Adrenal gland (tissue), 12 donors: Measurements from ENCODE around the gene RTP4. TPM values are rescaled to one million over a fixed set of nuclear protein-coding genes. Genes with fewer than 3 reads are reported as not detected.

Experiments
- DNase-seq, 7 donors: peaks; one replicate each; pipeline ENCODE4 v3.0.0-alpha.2; 2019 to 2020
- H3K27ac ChIP-seq, 5 donors: fragments of 200-600 bp; sonication (generic) in 4 of 5; 1 replicate in 3 of 5; 2 replicates in 2 of 5; pipeline versions ENCODE4 v1.5.1 to v1.8.0; 2016 to 2020; ENCODE audit warnings: mild to moderate bottlenecking in 1 of 5
- H3K27me3 ChIP-seq: fragments of 200-600 bp; 2 replicates; pipeline ENCODE4 v1.8.0; 2021
- H3K36me3 ChIP-seq, 2 donors: fragments of 200-600 bp; replicated peaks in 1 of 2; 1 replicate in 1 of 2; 2 replicates in 1 of 2; pipeline versions ENCODE4 v1.5.1 to v1.8.0; 2018 to 2022
- H3K4me1 ChIP-seq, 2 donors: fragments of 200-600 bp; replicated peaks in 1 of 2; 1 replicate in 1 of 2; 2 replicates in 1 of 2; pipeline versions ENCODE4 v1.5.1 to v1.8.0; 2018 to 2021
- H3K4me3 ChIP-seq, 4 donors: fragments of 200-600 bp; sonication (generic) in 3 of 4; one replicate each; pipeline ENCODE4 v1.5.1; 2016 to 2018
- H3K9me3 ChIP-seq, 3 donors: fragments of 200-600 bp; sonication (generic) in 1 of 3; replicated peaks in 1 of 3; 1 replicate in 2 of 3; 2 replicates in 1 of 3; pipeline versions ENCODE4 v1.5.1 to v1.8.0; 2016 to 2021
- CTCF ChIP-seq, 6 experiments: fragments of 450-650 bp in 4 of 6; fragments of 200-600 bp in 2 of 6; sonication (generic) in 1 of 6; IDR thresholded peaks; 1 replicate in 5 of 6; 2 replicates in 1 of 6; pipeline versions ENCODE4 v1.5.1 to v1.8.0; 2016 to 2021; ENCODE audit warnings: antibody characterized with exemption in 6 of 6, mild to moderate bottlenecking in 2 of 6, moderate library complexity in 1 of 6
- POLR2A ChIP-seq, 2 donors: fragments of 450-650 bp; IDR thresholded peaks; one replicate each; pipeline ENCODE4 v1.6.1; 2017; ENCODE audit warnings: antibody characterized with exemption in 2 of 2, mild to moderate bottlenecking in 2 of 2, moderate library complexity in 1 of 2
- WGBS, 4 donors: extraction: QIAGEN DNeasy Blood & Tissue Kit in 2 of 4; methylation state at CpG; one replicate each; pipeline versions ENCODE4 v1.1.5 to v1.1.7; 2013 to 2017; 5-methylcytosine and 5-hydroxymethylcytosine counted together
- intact Hi-C, 2 donors: fragments of 100-400 bp; cut with DNase I; formaldehyde crosslinking; loops; one replicate each; pipeline versions ENCODE4 v1.14.1 to v1.15.0; 2022 to 2023
- polyA plus RNA-seq, 3 donors: library from polyadenylated mRNA; stranded (reverse); fragments of 200-250 nt in 2 of 3; fragments of 350-450 nt in 1 of 3; fragmentation: Illumina TruSeq in 1 of 3; extraction: RNeasy Lipid Tissue Mini Kit (QIAGEN cat#74804) in 1 of 3; gene quantifications; one replicate each; pipeline ENCODE4 v1.2.3, GENCODE V29; 2013 to 2014
- total RNA-seq, 9 donors: library from RNA; depleted of rRNA in 4 of 9; stranded (reverse); fragments of >200 nt in 4 of 9; fragments of 120-200 nt in 1 of 9; fragmentation: NEBNext Ultra II Directional in 1 of 9; extraction: Animal tissue kit (Norgen Biotek cat#: 25700) in 1 of 9; gene quantifications; one replicate each; pipeline versions ENCODE4 v1.1.0 to v1.2.4, GENCODE V29; 2013 to 2023
- donor health status: healthy with polysubstance abuse.
- donor health status: Bipolar disorder and iron deficiency.
- donor health status: DM: yes; HTN: yes; CAD: no.
- donor health status: DM: no; HTN: no; CAD: no.
- donor health status: DM: no; HTN: no; CAD: no.
- donor health status: DM: yes; HTN: yes; CAD: no.

Gene RTP4
- total and polyA plus RNA-seq, 12 donors = 1.0 to 6.7 (median 3.6) TPM

- intact Hi-C loops = no loop called here
- DNase-seq = no peak
- peaks cover 7% of the 10 kb centered on the region for H3K27me3 ChIP-seq
- H3K27ac ChIP-seq = no peak overlapping the region
- H3K9me3 ChIP-seq = peaks cover 0 to 7% (median 0%) of the 10 kb centered on the region in 3 donors
- H3K36me3 ChIP-seq = no peaks in the 10 kb centered on the region
- TF ChIP-seq CTCF (IDR thresholded peaks at IDR 0.05) (no peak), POLR2A (IDR thresholded peaks at IDR 0.05) (no peak)
- peaks cover 0 to 2% of the 10 kb centered on the region in 2 donors for H3K4me1 ChIP-seq
- no peak overlapping the region for H3K4me3 ChIP-seq
Measured at GRCh38 chr3:187398955-187399354, 30.8 kb downstream of the RTP4 start.

- TF ChIP-seq CTCF (IDR thresholded peaks at IDR 0.05) = no peak
- 69 to 74% (median 71%) methylated on average over 3 of the region's 3 CpGs for WGBS, 4 donors
- Histone ChIP-seq H3K4me1 (peaks cover 0 to 7% of the 10 kb centered on the region in 2 donors), H3K4me3 (no peak overlapping the region), H3K27me3 (peaks cover 7% of the 10 kb centered on the region), H3K9me3 (peaks cover 0 to 7% (median 0%) of the 10 kb centered on the region in 3 donors), H3K36me3 (no peaks in the 10 kb centered on the region), H3K27ac (no peak overlapping the region)
- intact Hi-C loops = no loop called here
- no peak for DNase-seq
Measured at GRCh38 chr3:187400756-187401155, 32.6 kb downstream of the RTP4 start.

- Histone ChIP-seq H3K27me3 (peaks cover 7% of the 10 kb centered on the region), H3K4me1 (peaks cover 0 to 7% of the 10 kb centered on the region in 2 donors), H3K36me3 (no peaks in the 10 kb centered on the region), H3K4me3 (no peak overlapping the region), H3K9me3 (peaks cover 0 to 7% (median 0%) of the 10 kb centered on the region in 3 donors), H3K27ac (no peak overlapping the region)
- no peak for DNase-seq
- 79 to 86% (median 84%) methylated on average over 4 of the region's 4 CpGs for WGBS, 4 donors
- intact Hi-C loops = no loop called here
- TF ChIP-seq CTCF (IDR thresholded peaks at IDR 0.05) (no peak), POLR2A (IDR thresholded peaks at IDR 0.05) (no peak)
Measured at GRCh38 chr3:187401856-187402255, 33.7 kb downstream of the RTP4 start.

GRCh38 chr3:187403768-187404288 is 35.6 kb downstream of the RTP4 start:
- DNase-seq = peak in 5 of 7 donors; percentile 14 to 46 (median 21)
- TF ChIP-seq POLR2A (IDR thresholded peaks at IDR 0.05) = no peak
- no peak for TF ChIP-seq CTCF (IDR thresholded peaks at IDR 0.05)
- Histone ChIP-seq H3K27ac (no peak overlapping the region), H3K4me3 (no peak overlapping the region), H3K9me3 (peaks cover 0 to 7% (median 0%) of the 10 kb centered on the region in 3 donors), H3K36me3 (no peaks in the 10 kb centered on the region), H3K27me3 (peaks cover 5% of the 10 kb centered on the region), H3K4me1 (peaks cover 0 to 7% of the 10 kb centered on the region in 2 donors)
- WGBS, 4 donors = 20 to 32% (median 27%) methylated on average over 4 of the region's 4 CpGs
- intact Hi-C loops = no loop called here
